CD4-positive, alpha-beta T cell (primary cell): ENCODE results near the gene TNS3. TPM values are rescaled to one million over a fixed set of nuclear protein-coding genes. Genes with fewer than 3 reads are reported as not detected.

Experiments used
- ATAC-seq: fragments of 200-7000 bp; cut with Tn5 transposase; one replicate; pipeline ENCODE4 v1.10.0; 2022; ENCODE audit warnings: mild to moderate bottlenecking; ENCODE audit not compliant: poor library complexity
- CTCF ChIA-PET: fragments of 350-600 bp; sonication (Branson Sonifier 250); formaldehyde crosslinking; loops from one replicate; lab custom pipeline; 2021; ENCODE audit warnings: antibody characterized with exemption, inconsistent platforms; lab: Charles Lee
- POLR2A ChIA-PET: fragments of 350-600 bp; sonication (Branson Sonifier 250); formaldehyde crosslinking; loops from one replicate; lab custom pipeline; 2021; ENCODE audit warnings: antibody characterized with exemption, inconsistent platforms; lab: Charles Lee
- DNase-seq, 14 experiments: peaks; one replicate each; pipeline ENCODE4 v3.0.0-alpha.2; 2013 to 2020; ENCODE audit warnings: mixed read lengths in 2 of 14
- H3K27ac ChIP-seq, 2 donors: one replicate each; pipeline versions ENCODE4 v1.5.1 to v1.7.0; 2013; ENCODE audit warnings: low read length in 2 of 2, low read depth in 1 of 2, mild to moderate bottlenecking in 1 of 2
- H3K27me3 ChIP-seq, 2 experiments: 1 replicate in 1 of 2; 2 replicates in 1 of 2; pipeline versions ENCODE4 v1.6.1 to v1.7.0; 2013; ENCODE audit warnings: low read length in 2 of 2, control low read depth in 1 of 2, mild to moderate bottlenecking in 1 of 2, moderate library complexity in 1 of 2; ENCODE audit not compliant: insufficient read depth in 2 of 2, control insufficient read depth in 1 of 2
- H3K36me3 ChIP-seq: one replicate; pipeline ENCODE4 v1.6.1; 2013; ENCODE audit warnings: low read length, control low read depth; ENCODE audit not compliant: insufficient read depth
- H3K4me1 ChIP-seq: one replicate; pipeline ENCODE4 v1.6.1; 2013; ENCODE audit warnings: low read length, control low read depth; ENCODE audit not compliant: insufficient read depth
- H3K4me3 ChIP-seq: one replicate; pipeline ENCODE4 v1.5.1; 2013; ENCODE audit warnings: mild to moderate bottlenecking, low read length, moderate library complexity
- H3K9me3 ChIP-seq, 2 experiments: 1 replicate in 1 of 2; 2 replicates in 1 of 2; pipeline versions ENCODE4 v1.6.1 to v1.7.0; 2013; ENCODE audit warnings: low read length in 2 of 2, mild to moderate bottlenecking in 2 of 2, control low read depth in 1 of 2, moderate library complexity in 1 of 2; ENCODE audit not compliant: control insufficient read depth in 1 of 2, insufficient read depth in 1 of 2
- H3K27ac Mint-ChIP-seq: one replicate; pipeline ENCODE4 v1.8.0; 2020; ENCODE audit warnings: mixed read lengths
- H3K27me3 Mint-ChIP-seq: one replicate; pipeline ENCODE4 v1.8.0; 2021; ENCODE audit warnings: mixed read lengths
- H3K36me3 Mint-ChIP-seq: one replicate; pipeline ENCODE4 v1.8.0; 2021; ENCODE audit warnings: low read depth, mixed read lengths
- H3K4me1 Mint-ChIP-seq: one replicate; pipeline ENCODE4 v1.8.0; 2021; ENCODE audit warnings: low read depth, mixed read lengths
- H3K4me3 Mint-ChIP-seq: one replicate; pipeline ENCODE4 v1.8.0; 2020; ENCODE audit warnings: mild to moderate bottlenecking, mixed read lengths
- H3K9me3 Mint-ChIP-seq: one replicate; pipeline ENCODE4 v1.8.0; 2020; ENCODE audit warnings: mixed read lengths
- CTCF ChIP-seq: fragments of 200-600 bp; IDR thresholded peaks from one replicate; pipeline ENCODE4 v1.8.0; 2022; ENCODE audit warnings: antibody characterized with exemption, mild to moderate bottlenecking
- intact Hi-C, 2 experiments: fragments of 100-400 bp; cut with DNase I in 1 of 2; cut with micrococcal nuclease in 1 of 2; formaldehyde crosslinking; loops; one replicate each; pipeline versions ENCODE4 v1.15.1 to v1.9.0; 2023 to 2025; cut with DNase I, micrococcal nuclease
- total RNA-seq, 174 experiments: library from RNA in 2 of 174; stranded (reverse) in 2 of 174; gene quantifications; one replicate each; pipeline ENCODE4 v1.2.3 and lab custom pipeline; 2021 to 2026

Gene TNS3
- total RNA-seq, 2 experiments from 2014 or later: 0.16 to 0.47 TPM

DNA sequence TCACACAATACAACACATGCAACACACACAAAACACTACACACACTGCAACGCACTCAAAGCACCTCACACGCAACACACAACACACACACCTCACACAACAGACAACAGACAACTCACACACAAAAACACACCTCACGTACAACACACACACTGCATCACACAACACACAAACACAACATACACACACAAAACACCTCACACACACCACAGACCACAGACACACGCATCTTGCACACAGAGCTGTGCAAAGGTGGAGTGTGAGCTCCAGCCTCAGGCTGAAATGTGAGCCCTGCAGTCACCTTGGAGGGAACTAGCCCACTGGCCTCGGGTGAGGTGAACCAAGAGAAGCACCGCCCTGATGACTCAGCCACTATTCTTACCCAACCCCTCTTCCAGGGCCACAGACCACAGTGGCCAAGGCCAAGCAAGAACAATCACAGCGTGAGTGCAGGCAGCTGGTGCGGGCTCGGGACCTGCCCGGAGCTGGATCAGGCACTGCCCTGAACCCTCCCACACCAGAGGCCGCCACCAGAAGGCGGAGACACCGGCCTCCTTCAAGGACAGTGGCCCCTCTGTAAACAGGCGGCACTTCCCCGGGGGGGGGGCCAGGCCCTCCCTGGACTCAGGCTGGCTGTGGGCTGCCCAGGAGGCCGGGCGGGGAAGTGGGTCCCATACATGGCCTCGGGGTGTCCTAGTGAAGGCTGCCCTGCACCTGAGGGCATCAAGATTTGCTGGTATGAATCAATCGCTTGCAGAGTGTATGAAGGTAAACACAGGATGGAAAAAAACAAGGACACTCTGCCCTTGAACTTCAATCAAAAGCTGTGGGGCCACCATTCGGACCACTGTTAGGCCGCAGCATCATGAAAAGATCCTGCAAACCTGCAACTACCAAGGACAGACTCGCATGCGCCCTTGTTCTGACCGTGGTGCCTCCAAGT, 106.7 kb downstream of the TNS3 start:
- H3K27me3 ChIP-seq: no peaks in the 10 kb centered on the region
- no peaks in the 10 kb centered on the region for H3K9me3 Mint-ChIP-seq
- no peak overlapping the region for H3K27ac ChIP-seq
- H3K27ac Mint-ChIP-seq: no peak overlapping the region
- H3K4me1 ChIP-seq: no peaks in the 10 kb centered on the region
- ChIA-PET CTCF (no interaction called here), POLR2A (no interaction called here)
- no peak overlapping the region for H3K4me3 Mint-ChIP-seq
- no peaks in the 10 kb centered on the region for H3K4me1 Mint-ChIP-seq
- ATAC-seq (no peak), DNase-seq (peak in 4 of 14 experiments; percentile 9 to 72 (median 46))
- no peaks in the 10 kb centered on the region for H3K36me3 Mint-ChIP-seq
- H3K36me3 ChIP-seq: no peaks in the 10 kb centered on the region
- H3K9me3 ChIP-seq: peaks cover 0 to 32% of the 10 kb centered on the region in 2 experiments
- intact Hi-C loops: no loop called here
- no peaks in the 10 kb centered on the region for H3K27me3 Mint-ChIP-seq
- TF ChIP-seq CTCF: no peak
- no peak overlapping the region for H3K4me3 ChIP-seq

DNA sequence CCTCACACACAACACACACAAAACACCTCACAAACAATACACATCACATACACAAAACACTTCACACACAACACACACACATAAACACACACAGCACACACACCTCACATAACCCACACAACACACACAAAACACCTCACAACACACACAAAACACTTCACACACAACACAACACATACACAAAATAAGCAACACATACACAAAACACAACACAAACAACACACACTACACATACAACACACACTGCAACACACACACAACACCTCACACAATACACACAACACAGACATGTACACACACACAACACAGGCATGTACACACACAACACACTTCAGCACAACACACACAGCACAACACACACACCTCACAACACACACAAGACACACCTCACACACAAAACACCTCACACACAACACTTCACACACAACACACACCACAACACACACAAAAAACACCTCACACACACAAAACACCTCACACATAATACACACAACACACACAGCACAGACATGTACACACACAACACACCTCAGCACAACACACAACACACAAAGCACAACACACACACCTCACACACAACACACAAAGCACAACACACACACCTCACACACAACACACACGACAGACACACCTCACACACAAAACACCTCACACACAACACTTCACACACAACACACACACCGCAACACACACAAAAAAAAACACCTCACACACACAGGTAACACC, 107.5 kb downstream of the TNS3 start:
- intact Hi-C loops: no loop called here
- H3K27ac Mint-ChIP-seq: no peak overlapping the region
- no peak overlapping the region for H3K4me3 Mint-ChIP-seq
- Histone ChIP-seq H3K4me3 (no peak overlapping the region), H3K27me3 (no peaks in the 10 kb centered on the region), H3K36me3 (no peaks in the 10 kb centered on the region), H3K9me3 (peaks cover 0 to 32% of the 10 kb centered on the region in 2 experiments), H3K4me1 (no peaks in the 10 kb centered on the region), H3K27ac (no peak overlapping the region)
- no peak for DNase-seq
- no peaks in the 10 kb centered on the region for H3K9me3 Mint-ChIP-seq
- H3K27me3 Mint-ChIP-seq: no peaks in the 10 kb centered on the region
- POLR2A ChIA-PET: no interaction called here
- H3K4me1 Mint-ChIP-seq: no peaks in the 10 kb centered on the region
- TF ChIP-seq CTCF: no peak
- CTCF ChIA-PET: no interaction called here
- no peak for ATAC-seq
- no peaks in the 10 kb centered on the region for H3K36me3 Mint-ChIP-seq

DNA sequence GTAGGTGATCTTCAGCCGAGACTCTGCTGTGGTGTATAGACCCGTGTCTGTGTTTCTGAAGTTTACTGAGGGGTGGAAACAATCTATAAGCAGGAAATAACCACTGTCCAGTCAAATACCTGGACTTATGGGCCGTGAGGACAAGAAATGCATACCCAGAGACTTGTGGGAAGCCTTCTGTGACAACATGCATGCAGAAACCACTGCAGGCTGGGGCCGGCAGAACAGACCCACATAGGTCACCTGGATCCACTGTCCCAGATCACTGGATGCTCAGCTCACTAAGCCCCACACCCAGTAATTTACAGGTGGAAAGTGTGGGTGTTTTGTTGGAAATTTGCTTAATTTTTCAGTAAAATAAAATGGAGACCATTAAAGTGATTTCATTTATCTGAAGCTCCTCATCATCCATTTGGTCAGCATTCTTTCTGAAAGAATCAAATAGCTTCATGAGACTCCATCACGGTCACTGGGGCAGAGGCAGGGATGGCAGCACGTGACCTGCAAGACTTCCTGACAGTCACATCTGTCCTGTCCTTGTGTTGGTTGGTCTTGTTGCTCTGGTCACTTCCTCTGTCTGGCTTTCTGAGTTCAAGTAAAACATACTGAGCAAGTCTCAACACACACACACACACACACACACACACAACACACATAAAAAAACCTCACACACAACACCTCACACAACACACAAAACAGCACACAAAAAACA, 108.3 kb downstream of the TNS3 start:
- Histone ChIP-seq H3K27ac (no peak overlapping the region), H3K4me3 (no peak overlapping the region), H3K27me3 (no peaks in the 10 kb centered on the region), H3K9me3 (peaks cover 0 to 27% of the 10 kb centered on the region in 2 experiments), H3K4me1 (no peaks in the 10 kb centered on the region), H3K36me3 (no peaks in the 10 kb centered on the region)
- ChIA-PET CTCF (no interaction called here), POLR2A (no interaction called here)
- Mint-ChIP-seq H3K27me3 (no peaks in the 10 kb centered on the region), H3K4me3 (no peak overlapping the region), H3K9me3 (no peaks in the 10 kb centered on the region), H3K4me1 (no peaks in the 10 kb centered on the region), H3K27ac (no peak overlapping the region), H3K36me3 (no peaks in the 10 kb centered on the region)
- no peak for ATAC-seq
- no peak for TF ChIP-seq CTCF
- intact Hi-C loops: no loop called here
- no peak for DNase-seq
